Esophagus muscularis mucosa (tissue), 3 donors: ENCODE measurements around the gene CHPT1.

ENCODE experiments used
- POLR2A ChIP-seq: fragments of 450-650 bp; IDR thresholded peaks from one replicate; pipeline ENCODE4 v1.6.1; 2017; ENCODE audit warnings: antibody characterized with exemption, moderate library complexity, mild to moderate bottlenecking, low read depth
- POLR2AphosphoS5 ChIP-seq, 2 donors: sonication (generic); formaldehyde crosslinking; IDR thresholded peaks; one replicate each; pipeline ENCODE4 v1.6.1; 2017; ENCODE audit warnings: antibody characterized with exemption in 2 of 2
- TF ChIP-seq, protein P1 (sequence below), 3 experiments: fragments of 200-600 bp in 2 of 3; fragments of 450-650 bp in 1 of 3; sonication (generic) in 2 of 3; IDR thresholded peaks; one replicate each; pipeline ENCODE4 v1.5.1; 2017 to 2019; ENCODE audit warnings: antibody characterized with exemption in 3 of 3, mild to moderate bottlenecking in 2 of 3, moderate library complexity in 1 of 3

DNA sequence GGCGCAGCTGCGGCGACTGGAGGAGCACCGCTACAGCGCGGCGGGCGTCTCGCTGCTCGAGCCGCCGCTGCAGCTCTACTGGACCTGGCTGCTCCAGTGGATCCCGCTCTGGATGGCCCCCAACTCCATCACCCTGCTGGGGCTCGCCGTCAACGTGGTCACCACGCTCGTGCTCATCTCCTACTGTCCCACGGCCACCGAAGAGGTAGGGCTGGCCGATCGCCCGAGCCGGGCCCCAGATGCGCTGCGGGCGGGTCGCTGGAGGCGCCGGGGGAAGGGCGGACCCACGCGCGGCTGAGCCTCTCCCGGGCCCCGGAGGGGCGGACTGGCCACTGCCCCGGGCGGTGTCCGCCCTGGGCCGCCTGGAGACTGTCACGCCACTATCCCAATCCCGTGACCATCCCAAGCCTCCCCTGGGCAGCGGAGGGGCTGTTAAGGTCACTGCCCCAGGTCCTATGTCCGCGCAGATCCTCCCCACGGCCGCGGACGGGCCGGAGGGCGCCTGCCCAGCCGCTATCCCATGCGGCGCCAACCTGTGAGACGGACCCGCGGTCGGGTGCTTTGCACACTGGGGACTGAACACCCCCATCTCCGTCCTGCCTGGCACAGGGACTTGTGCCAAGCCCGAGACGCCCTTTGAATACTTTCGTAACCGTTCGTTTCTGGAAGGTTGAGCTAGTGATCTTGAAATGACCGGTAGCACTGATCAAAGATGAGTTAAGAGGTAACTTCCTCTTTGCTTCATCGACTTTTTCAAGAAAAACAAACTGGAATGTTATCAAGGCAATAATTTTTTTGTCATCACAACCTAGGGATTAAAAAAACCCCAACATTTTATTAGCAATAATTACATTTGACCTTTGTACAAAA, 725 bp downstream of the CHPT1 start:
- TF ChIP-seq, protein P1, sequence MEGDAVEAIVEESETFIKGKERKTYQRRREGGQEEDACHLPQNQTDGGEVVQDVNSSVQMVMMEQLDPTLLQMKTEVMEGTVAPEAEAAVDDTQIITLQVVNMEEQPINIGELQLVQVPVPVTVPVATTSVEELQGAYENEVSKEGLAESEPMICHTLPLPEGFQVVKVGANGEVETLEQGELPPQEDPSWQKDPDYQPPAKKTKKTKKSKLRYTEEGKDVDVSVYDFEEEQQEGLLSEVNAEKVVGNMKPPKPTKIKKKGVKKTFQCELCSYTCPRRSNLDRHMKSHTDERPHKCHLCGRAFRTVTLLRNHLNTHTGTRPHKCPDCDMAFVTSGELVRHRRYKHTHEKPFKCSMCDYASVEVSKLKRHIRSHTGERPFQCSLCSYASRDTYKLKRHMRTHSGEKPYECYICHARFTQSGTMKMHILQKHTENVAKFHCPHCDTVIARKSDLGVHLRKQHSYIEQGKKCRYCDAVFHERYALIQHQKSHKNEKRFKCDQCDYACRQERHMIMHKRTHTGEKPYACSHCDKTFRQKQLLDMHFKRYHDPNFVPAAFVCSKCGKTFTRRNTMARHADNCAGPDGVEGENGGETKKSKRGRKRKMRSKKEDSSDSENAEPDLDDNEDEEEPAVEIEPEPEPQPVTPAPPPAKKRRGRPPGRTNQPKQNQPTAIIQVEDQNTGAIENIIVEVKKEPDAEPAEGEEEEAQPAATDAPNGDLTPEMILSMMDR (IDR thresholded peaks at IDR 0.05) = no peak
- TF ChIP-seq POLR2A (peak; percentile 35), POLR2AphosphoS5 (IDR thresholded peaks at IDR 0.05) (peak; percentile 15 to 39)
